Measurements from ENCODE around the gene FCRL5.

GRCh38 chr1:157523774-157524493, 28.4 kb downstream of the FCRL5 start:
- TF ChIP-seq EZH2 (IDR thresholded peaks at IDR 0.05; ENCODE audit: insufficient read depth, poor library complexity, severe bottlenecking) = no peak
- no peak for TF ChIP-seq EZH2phosphoT487 (IDR thresholded peaks at IDR 0.05; ENCODE audit: insufficient read depth, low read depth)
